Effector memory CD8-positive, alpha-beta T cell (primary cell): ENCODE results near the gene CORO2B.
"Not testable (repeated sequence)": the region's sequence is repeated elsewhere in the genome, so short reads cannot be mapped to it uniquely, and the experiment has no call there.

ENCODE experiments used
- ATAC-seq: fragments of 150-1000 bp; cut with Tn5 transposase; replicated peaks from 2 replicates; pipeline ENCODE4 v1.10.0; 2021; ENCODE audit warnings: mild to moderate bottlenecking, moderate library complexity
- DNase-seq, 3 experiments: peaks; one replicate each; pipeline ENCODE4 v3.0.0; 2021
- H3K27ac Mint-ChIP-seq, 2 donors: one replicate each; pipeline ENCODE4 v1.8.0; 2022; ENCODE audit warnings: mild to moderate bottlenecking in 2 of 2, mixed read lengths in 2 of 2, moderate library complexity in 2 of 2
- H3K27me3 Mint-ChIP-seq, 2 donors: one replicate each; pipeline ENCODE4 v1.8.0; 2022; ENCODE audit warnings: mixed read lengths in 2 of 2
- H3K36me3 Mint-ChIP-seq: one replicate; pipeline ENCODE4 v1.8.0; 2022; ENCODE audit warnings: mild to moderate bottlenecking, moderate library complexity, mixed read lengths; ENCODE audit not compliant: insufficient read depth
- H3K4me1 Mint-ChIP-seq, 2 donors: one replicate each; pipeline ENCODE4 v1.8.0; 2022; ENCODE audit warnings: low read depth in 2 of 2, mixed read lengths in 2 of 2
- H3K4me3 Mint-ChIP-seq, 2 donors: one replicate each; pipeline ENCODE4 v1.8.0; 2022; ENCODE audit warnings: mild to moderate bottlenecking in 2 of 2, mixed read lengths in 2 of 2, moderate library complexity in 2 of 2
- H3K9me3 Mint-ChIP-seq, 2 donors: one replicate each; pipeline ENCODE4 v1.8.0; 2022; ENCODE audit warnings: mixed read lengths in 2 of 2

The CORO2B gene

DNA sequence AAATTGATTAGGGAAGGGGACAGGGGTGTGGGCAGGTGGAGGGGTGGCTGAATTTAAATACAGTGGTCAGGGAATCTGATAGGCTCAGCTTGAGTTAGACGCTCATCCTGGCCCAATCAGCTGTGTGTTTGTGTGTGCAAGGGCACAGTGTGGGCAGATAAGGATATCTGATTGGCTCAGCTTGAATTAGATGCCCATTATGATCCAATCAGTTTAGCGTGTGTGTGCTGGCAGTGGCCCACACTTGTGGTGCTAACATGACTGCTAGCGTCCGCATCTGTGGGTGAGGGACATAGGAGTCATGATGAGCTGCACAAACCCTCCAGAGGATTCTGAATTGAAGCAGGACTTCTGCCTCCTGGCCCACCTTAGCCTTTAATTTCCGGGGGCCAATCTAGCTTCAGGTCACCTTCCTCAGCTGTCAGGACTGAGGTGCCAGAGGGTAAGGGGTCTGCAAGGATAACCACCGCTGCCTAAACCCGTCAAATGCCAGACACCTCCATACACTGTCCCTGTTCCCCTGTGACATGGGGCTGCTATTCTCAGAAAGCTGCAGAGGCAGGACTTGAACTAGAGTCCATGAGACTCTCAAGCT is 97.3 kb downstream of the CORO2B start:
- no peaks in the 10 kb centered on the region for H3K9me3 Mint-ChIP-seq
- H3K36me3 Mint-ChIP-seq: no peaks in the 10 kb centered on the region
- peaks cover 29 to 82% of the 10 kb centered on the region in 2 donors for H3K27me3 Mint-ChIP-seq
- H3K27ac Mint-ChIP-seq: no peak overlapping the region
- DNase-seq (no peak), ATAC-seq (no peak)
- no peak overlapping the region for H3K4me3 Mint-ChIP-seq
- H3K4me1 Mint-ChIP-seq: peaks cover 4 to 5% of the 10 kb centered on the region in 2 donors

DNA sequence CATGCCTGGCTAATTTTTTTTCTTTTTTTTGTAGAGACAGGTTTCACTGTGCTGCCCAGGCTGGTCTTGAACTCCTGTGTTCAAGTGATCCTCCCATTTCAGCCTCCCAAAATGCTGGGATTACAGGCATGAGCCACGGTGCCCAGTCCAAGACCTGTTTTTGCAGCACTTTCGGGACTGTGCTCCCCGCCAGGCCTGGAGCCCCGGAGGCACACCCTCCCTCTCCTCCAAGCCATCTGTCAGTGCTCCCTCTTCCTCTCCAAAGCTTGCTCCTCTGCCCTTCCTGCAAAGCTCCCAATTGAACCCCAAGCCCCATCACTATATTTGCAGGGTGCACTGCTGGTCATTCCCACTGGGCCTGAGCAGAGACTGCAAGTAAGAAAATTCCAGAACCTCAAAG is 98.1 kb downstream of the CORO2B start:
- no peak overlapping the region for H3K4me3 Mint-ChIP-seq
- DNase-seq: no peak
- no peak for ATAC-seq
- no peak overlapping the region for H3K27ac Mint-ChIP-seq
- H3K27me3 Mint-ChIP-seq: peaks cover 27 to 82% of the 10 kb centered on the region in 2 donors
- H3K4me1 Mint-ChIP-seq: peaks cover 4 to 5% of the 10 kb centered on the region in 2 donors
- H3K9me3 Mint-ChIP-seq: no peaks in the 10 kb centered on the region
- H3K36me3 Mint-ChIP-seq: no peaks in the 10 kb centered on the region

- no peaks in the 10 kb centered on the region for H3K36me3 Mint-ChIP-seq
- H3K4me1 Mint-ChIP-seq: peaks cover 5 to 10% of the 10 kb centered on the region in 2 donors
- DNase-seq: no peak
- H3K4me3 Mint-ChIP-seq: no peak overlapping the region
- ATAC-seq: no peak
- no peaks in the 10 kb centered on the region for H3K9me3 Mint-ChIP-seq
- H3K27ac Mint-ChIP-seq: no peak overlapping the region
- H3K27me3 Mint-ChIP-seq: peaks cover 31 to 82% of the 10 kb centered on the region in 2 donors
Measured at GRCh38 chr15:68677996-68678395, 99.2 kb downstream of the CORO2B start.

- H3K27ac Mint-ChIP-seq: no peak overlapping the region
- no peak overlapping the region for H3K4me3 Mint-ChIP-seq
Measured at GRCh38 chr15:68678746-68679145, 100.0 kb downstream of the CORO2B start.

DNA sequence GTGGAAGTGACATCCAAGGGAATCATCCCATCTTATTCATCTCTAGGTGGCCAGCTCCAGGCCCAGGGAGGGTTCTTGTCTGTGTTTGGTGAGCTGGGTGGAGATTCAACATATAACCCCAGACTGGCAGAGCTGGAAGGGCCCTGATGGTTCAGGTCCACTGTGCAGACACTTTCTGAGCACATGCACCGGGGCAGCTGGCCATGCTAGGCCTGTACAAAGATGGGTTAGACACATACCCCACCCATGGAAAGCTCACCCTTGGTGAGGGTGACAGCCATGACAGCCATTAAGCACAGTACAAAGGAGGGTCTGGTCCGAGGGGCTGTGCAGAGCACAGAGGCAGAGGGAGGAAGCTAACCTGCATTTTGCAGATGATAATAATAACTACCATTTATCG is 100.4 kb downstream of the CORO2B start:
- Mint-ChIP-seq H3K27me3 (peaks cover 29 to 76% of the 10 kb centered on the region in 2 donors), H3K36me3 (no peaks in the 10 kb centered on the region), H3K4me3 (no peak overlapping the region), H3K9me3 (no peaks in the 10 kb centered on the region), H3K4me1 (peaks cover 2 to 5% of the 10 kb centered on the region in 2 donors), H3K27ac (no peak overlapping the region)
- ATAC-seq (no peak), DNase-seq (no peak)

More at GRCh38 chr15:68678746-68679145, 100.0 kb downstream of the CORO2B start:
- peaks cover 4 to 9% of the 10 kb centered on the region in 2 donors for H3K4me1 Mint-ChIP-seq
- DNase-seq: no peak
- ATAC-seq: no peak
- H3K9me3 Mint-ChIP-seq: no peaks in the 10 kb centered on the region
- no peaks in the 10 kb centered on the region for H3K36me3 Mint-ChIP-seq
- H3K27me3 Mint-ChIP-seq: peaks cover 29 to 80% of the 10 kb centered on the region in 2 donors

- Mint-ChIP-seq H3K27ac (no peak overlapping the region), H3K9me3 (no peaks in the 10 kb centered on the region), H3K27me3 (peaks cover 29 to 68% of the 10 kb centered on the region in 2 donors), H3K36me3 (no peaks in the 10 kb centered on the region), H3K4me3 (no peak overlapping the region), H3K4me1 (peaks cover 2 to 5% of the 10 kb centered on the region in 2 donors)
- ATAC-seq (no peak), DNase-seq (no peak)
Measured at GRCh38 chr15:68679961-68680371, 101.2 kb downstream of the CORO2B start.

DNA sequence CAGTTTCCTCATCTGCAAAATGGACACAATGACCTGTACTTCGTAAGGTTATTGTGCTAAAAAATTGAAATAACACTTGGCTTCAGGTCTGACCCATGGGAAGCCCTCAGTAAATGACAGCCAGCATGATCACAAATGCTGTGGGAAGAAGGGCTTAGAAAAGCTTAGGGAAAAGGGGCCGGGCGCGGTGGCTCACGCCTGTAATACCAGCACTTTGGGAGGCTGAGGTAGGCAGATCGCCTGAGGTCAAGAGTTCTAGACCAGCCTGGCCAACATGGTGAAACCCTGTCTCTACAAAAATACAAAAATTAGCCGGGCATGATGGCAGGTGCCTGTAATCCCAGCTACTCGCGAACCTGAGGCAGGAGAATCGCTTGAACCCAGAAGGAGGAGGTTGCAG is 102.0 kb downstream of the CORO2B start:
- H3K27ac Mint-ChIP-seq, H3K4me1 Mint-ChIP-seq, DNase-seq, H3K36me3 Mint-ChIP-seq, ATAC-seq, H3K4me3 Mint-ChIP-seq, H3K9me3 Mint-ChIP-seq: not testable (repeated sequence)
- H3K27me3 Mint-ChIP-seq: peaks cover 29 to 67% of the 10 kb centered on the region in 2 donors

DNA sequence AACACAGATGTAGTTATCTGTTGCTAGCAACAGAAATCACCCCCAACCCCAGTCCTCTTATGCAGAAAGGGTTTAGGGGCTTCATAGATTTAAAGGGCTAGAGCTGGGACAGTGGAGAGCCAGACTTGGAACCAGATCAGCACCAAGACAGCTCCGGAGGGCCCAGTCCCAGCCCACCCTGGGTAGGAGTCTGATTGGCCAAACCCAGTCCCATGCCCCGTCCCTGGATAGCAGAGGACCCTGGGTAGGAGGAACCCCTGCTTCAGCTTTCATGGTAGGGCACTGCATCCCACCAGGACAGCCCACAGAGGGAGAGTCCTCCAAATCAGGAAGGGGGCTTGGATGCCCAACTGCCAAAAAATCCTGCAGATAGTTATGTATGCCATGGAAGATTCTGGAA is 103.0 kb downstream of the CORO2B start:
- H3K36me3 Mint-ChIP-seq: no peaks in the 10 kb centered on the region
- no peak overlapping the region for H3K4me3 Mint-ChIP-seq
- no peak for ATAC-seq
- H3K4me1 Mint-ChIP-seq: peaks cover 2 to 5% of the 10 kb centered on the region in 2 donors
- DNase-seq: no peak
- peaks cover 38 to 73% of the 10 kb centered on the region in 2 donors for H3K27me3 Mint-ChIP-seq
- H3K27ac Mint-ChIP-seq: no peak overlapping the region
- H3K9me3 Mint-ChIP-seq: no peaks in the 10 kb centered on the region

GRCh38 chr15:68682330-68682729 is 103.5 kb downstream of the CORO2B start:
- no peak overlapping the region for H3K27ac Mint-ChIP-seq
- H3K27me3 Mint-ChIP-seq: peaks cover 41 to 73% of the 10 kb centered on the region in 2 donors
- peaks cover 2 to 5% of the 10 kb centered on the region in 2 donors for H3K4me1 Mint-ChIP-seq
- ATAC-seq (no peak), DNase-seq (no peak)
- H3K9me3 Mint-ChIP-seq: no peaks in the 10 kb centered on the region
- H3K36me3 Mint-ChIP-seq: no peaks in the 10 kb centered on the region
- no peak overlapping the region for H3K4me3 Mint-ChIP-seq

DNA sequence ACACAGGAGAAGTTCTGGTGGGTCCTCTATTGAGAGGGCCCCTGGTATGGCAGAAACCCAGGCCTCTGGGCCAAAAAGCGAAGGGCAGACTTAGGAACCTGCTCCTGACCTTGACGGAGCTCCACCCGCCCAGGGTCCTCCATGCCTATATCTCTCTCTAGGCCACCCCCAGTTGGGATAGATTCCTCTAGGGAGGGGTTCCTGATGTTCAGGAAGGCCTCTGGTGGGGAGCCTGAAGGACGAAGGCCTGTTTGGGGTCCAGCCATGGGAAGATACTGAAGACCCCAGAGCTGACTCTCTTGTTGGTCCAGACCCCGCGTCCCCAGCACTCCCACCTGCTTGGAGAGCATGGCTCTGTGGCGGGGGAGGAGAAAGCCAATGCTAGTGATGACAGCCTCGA is 104.2 kb downstream of the CORO2B start:
- no peak overlapping the region for H3K4me3 Mint-ChIP-seq

GRCh38 chr15:68683551-68683950 is 104.8 kb downstream of the CORO2B start:
- Mint-ChIP-seq H3K36me3 (no peaks in the 10 kb centered on the region), H3K27me3 (peaks cover 34 to 61% of the 10 kb centered on the region in 2 donors), H3K4me3 (no peak overlapping the region), H3K27ac (no peak overlapping the region), H3K4me1 (peaks cover 2 to 5% of the 10 kb centered on the region in 2 donors), H3K9me3 (no peaks in the 10 kb centered on the region)
- ATAC-seq (no peak), DNase-seq (no peak)

More for the DNA sequence above, 104.2 kb downstream of the CORO2B start:
- H3K27me3 Mint-ChIP-seq: peaks cover 36 to 67% of the 10 kb centered on the region in 2 donors
- DNase-seq (no peak), ATAC-seq (no peak)
- H3K9me3 Mint-ChIP-seq: no peaks in the 10 kb centered on the region
- H3K36me3 Mint-ChIP-seq: no peaks in the 10 kb centered on the region
- no peak overlapping the region for H3K27ac Mint-ChIP-seq
- peaks cover 2 to 5% of the 10 kb centered on the region in 2 donors for H3K4me1 Mint-ChIP-seq

GRCh38 chr15:68684476-68684875 is 105.7 kb downstream of the CORO2B start:
- H3K36me3 Mint-ChIP-seq: no peaks in the 10 kb centered on the region
- no peak overlapping the region for H3K4me3 Mint-ChIP-seq
- H3K4me1 Mint-ChIP-seq: peaks cover 2 to 5% of the 10 kb centered on the region in 2 donors
- ATAC-seq (no peak), DNase-seq (no peak)
- H3K27me3 Mint-ChIP-seq: peaks cover 34 to 52% of the 10 kb centered on the region in 2 donors
- H3K27ac Mint-ChIP-seq: no peak overlapping the region
- no peaks in the 10 kb centered on the region for H3K9me3 Mint-ChIP-seq

DNA sequence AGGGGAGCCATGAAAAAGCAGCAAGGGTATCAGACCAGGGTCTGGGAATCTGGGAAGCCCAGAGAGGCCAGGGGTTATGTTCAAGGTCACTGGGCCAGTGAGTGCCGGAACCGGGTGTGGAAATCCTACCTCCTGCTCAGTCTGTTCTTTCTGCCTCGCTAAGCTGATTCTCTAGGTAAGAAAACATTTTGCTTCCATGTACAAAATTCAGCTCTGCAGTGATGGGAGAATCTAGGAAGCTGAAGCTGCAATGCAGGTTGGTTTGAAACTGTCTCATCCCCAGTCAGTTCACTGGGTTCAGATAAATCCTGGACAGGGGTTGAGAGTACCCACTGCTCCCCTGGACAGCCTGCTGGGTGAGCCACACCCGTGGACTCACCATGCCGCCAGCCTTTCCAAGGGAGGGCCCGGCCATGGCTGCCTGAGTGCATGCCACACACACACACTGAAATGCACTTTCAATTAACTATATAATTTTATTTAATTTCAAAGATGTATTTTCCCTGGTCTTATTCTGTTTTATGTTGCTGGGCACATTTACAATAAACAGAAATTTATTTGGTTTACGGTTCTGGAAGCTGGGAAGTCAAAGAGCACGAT is 108.4 kb downstream of the CORO2B start:
- Mint-ChIP-seq H3K27me3 (peaks cover 20 to 29% of the 10 kb centered on the region in 2 donors), H3K27ac (no peak overlapping the region), H3K4me3 (no peak overlapping the region), H3K9me3 (no peaks in the 10 kb centered on the region), H3K4me1 (peaks cover 2 to 4% of the 10 kb centered on the region in 2 donors), H3K36me3 (no peaks in the 10 kb centered on the region)
- ATAC-seq: no peak
- no peak for DNase-seq

DNA sequence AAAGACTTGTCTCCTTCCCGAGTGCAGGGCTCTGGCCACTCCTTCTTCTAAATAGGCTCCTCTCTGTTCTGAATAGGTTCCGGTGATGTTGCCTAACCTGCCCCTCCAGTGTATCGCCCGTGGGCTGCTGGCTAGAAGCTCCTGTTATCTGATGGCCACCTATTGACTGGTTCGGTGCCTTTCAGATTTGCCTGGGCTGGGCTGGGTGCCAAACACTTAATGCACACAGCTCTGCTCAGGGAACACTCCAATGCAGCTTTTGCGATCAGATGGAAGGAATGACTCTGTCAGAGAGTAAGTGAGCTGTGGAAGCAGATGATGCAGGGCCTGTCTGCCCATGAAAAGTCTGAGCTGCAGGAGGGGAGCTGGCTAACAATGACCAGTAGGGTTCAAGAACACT is 112.9 kb downstream of the CORO2B start:
- H3K4me3 Mint-ChIP-seq: no peak overlapping the region
- H3K27me3 Mint-ChIP-seq: peaks cover 18% of the 10 kb centered on the region in 2 donors
- H3K4me1 Mint-ChIP-seq: peaks cover 2 to 3% of the 10 kb centered on the region in 2 donors
- H3K27ac Mint-ChIP-seq: no peak overlapping the region
- DNase-seq (no peak), ATAC-seq (no peak)
- H3K9me3 Mint-ChIP-seq: no peaks in the 10 kb centered on the region
- no peaks in the 10 kb centered on the region for H3K36me3 Mint-ChIP-seq
